ENCODE results near the gene HAGHL.

HAGHL gene

DNA sequence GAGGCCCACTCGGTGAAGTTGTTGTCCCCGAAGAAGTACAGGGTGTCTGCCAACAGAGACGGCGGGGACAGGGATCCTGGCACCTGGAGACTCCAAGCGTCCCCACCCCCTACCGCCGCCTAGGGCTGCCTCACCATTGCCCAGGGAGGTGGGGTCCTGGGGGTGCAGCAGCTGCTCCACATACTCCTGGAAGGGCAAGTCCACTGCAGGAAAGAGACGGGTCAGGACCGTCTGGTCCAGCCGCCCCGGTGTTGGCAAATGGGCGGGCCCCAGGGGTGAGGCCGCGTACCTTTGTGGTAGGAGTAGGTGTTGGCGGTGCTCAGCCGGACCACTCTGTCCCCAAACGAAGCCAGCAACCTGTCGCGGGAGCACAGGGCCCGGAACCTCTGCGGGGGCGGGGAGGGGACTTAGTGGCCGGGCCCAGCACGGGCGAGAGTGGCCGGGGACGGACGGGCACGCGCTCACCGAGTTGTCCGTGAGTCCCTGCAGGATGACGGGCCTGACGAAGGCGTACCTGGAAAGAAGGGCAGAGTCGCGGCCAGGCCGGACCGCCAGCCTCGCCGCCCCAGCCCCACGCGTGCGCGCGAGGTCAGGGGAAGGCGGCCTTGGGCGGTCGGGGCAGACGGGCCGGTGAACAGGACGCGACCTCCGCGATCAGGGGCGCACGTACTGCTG, 43.4 kb upstream of the HAGHL start:
- Histone ChIP-seq H3K36me3 (replicated peaks) (peaks cover 25% of the 10 kb centered on the region), H3K4me3 (ENCODE audit: low read depth, low read length) (peak overlapping the region; percentile 60), H3K27me3 (replicated peaks) (no peaks in the 10 kb centered on the region), H3K27ac (peak overlapping the region; percentile 24)
- no peak for DNase-seq
- in situ Hi-C loops (cut with HindIII; ENCODE audit: low pct_ligation_motif_present, low sequenced_read_pairs), result no loop called here
- TF ChIP-seq, protein P1, sequence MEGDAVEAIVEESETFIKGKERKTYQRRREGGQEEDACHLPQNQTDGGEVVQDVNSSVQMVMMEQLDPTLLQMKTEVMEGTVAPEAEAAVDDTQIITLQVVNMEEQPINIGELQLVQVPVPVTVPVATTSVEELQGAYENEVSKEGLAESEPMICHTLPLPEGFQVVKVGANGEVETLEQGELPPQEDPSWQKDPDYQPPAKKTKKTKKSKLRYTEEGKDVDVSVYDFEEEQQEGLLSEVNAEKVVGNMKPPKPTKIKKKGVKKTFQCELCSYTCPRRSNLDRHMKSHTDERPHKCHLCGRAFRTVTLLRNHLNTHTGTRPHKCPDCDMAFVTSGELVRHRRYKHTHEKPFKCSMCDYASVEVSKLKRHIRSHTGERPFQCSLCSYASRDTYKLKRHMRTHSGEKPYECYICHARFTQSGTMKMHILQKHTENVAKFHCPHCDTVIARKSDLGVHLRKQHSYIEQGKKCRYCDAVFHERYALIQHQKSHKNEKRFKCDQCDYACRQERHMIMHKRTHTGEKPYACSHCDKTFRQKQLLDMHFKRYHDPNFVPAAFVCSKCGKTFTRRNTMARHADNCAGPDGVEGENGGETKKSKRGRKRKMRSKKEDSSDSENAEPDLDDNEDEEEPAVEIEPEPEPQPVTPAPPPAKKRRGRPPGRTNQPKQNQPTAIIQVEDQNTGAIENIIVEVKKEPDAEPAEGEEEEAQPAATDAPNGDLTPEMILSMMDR (IDR thresholded peaks at IDR 0.05; ENCODE audit: low read depth, low read length, missing control alignments), result no peak

DNA sequence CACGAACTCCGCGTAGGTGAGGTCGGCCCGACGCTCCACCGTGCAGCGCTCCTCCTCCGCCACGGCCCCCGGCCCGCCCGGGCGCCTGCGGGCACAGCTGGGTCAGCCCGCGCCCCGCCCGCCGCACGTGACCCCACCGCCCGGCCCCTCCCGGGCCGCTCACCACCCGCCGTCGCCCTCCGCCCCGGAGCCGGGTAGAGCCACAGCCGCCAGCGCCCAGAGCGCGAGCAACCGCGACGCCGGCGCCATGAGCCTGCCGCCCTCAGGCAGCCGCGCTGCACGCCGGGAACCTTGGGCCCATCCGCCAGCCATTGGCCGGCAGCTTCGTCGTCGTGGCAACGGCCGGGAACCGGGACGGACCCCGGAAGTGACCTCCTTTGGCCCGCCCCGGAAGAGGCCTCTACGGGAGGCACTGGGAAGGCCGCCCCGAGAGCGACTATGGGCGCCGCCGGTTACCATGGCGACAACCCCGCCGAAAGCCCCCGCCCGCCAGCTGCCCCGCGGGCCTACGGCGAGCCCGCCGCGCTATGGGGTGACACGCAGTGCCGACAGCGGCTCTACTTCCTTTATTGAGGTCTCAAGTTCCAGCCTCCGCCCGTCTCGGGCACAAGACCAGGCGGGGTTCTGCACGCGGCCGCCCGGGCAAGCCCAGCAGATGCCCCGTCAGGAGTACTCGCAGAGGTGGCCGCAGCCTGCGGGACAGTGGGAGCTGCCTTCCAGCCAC, 42.7 kb upstream of the HAGHL start, which contains the start of gene JMJD8:
JMJD8 (minus strand) TSS at position 264 of the 724 bp plus-strand sequence; CDS start at position 249, 15 bp downstream.
- TF ChIP-seq, protein P1 (IDR thresholded peaks at IDR 0.05; ENCODE audit: low read depth, low read length, missing control alignments), result no peak
- no peaks in the 10 kb centered on the region for H3K27me3 ChIP-seq (replicated peaks)
- peak within 1 kb of the TSS; percentile 24 for H3K27ac ChIP-seq
- in situ Hi-C loops (cut with HindIII; ENCODE audit: low pct_ligation_motif_present, low sequenced_read_pairs), result no loop called here
- DNase-seq, result peak; percentile 89
- H3K4me3 ChIP-seq (ENCODE audit: low read depth, low read length), result peak within 1 kb of the TSS; percentile 60
- peaks cover 25% of the 10 kb centered on the region for H3K36me3 ChIP-seq (replicated peaks)

DNA sequence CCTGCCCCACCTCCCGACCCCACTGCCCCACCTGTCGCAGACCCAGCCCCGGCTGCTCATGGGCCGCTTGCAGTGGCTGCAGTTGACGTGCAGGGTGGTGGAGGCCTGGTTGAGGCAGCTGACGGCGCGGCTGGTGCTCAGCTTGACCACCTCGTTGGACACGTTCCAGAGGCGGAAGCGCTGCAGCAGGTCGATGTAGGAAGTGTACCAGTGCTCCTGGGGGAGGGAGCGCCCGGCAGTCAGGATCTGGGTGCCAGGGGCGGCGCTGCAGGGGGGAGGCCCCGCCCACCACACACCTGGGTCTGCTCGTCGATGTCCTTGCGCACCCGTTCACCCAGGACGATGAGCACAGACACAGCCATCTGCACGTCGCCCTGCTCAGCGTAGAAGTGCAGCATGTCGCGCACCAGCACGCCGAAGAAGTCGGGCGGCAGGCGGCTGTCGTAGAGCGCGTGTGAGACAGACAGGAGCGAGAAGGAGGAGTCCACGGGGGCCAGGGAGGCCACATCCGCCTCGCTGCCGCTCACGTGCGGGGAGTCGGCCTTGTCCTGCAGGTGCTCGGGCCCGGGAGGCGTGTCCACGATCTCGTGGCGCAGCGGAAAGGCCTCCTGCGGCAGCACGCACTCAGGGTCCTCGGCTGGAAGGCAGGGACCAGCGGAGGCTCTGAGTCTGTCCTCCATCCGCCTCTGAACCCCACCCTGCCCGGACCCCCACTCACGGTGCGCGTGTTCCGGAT, 41.8 kb upstream of the HAGHL start:
- Histone ChIP-seq H3K27ac (no peak overlapping the region), H3K27me3 (replicated peaks) (no peaks in the 10 kb centered on the region), H3K36me3 (replicated peaks) (peaks cover 25% of the 10 kb centered on the region), H3K4me3 (ENCODE audit: low read depth, low read length) (no peak overlapping the region)
- TF ChIP-seq, protein P1 (IDR thresholded peaks at IDR 0.05; ENCODE audit: low read depth, low read length, missing control alignments), result no peak
- DNase-seq, result no peak
- in situ Hi-C loops (cut with HindIII; ENCODE audit: low pct_ligation_motif_present, low sequenced_read_pairs), result no loop called here

DNA sequence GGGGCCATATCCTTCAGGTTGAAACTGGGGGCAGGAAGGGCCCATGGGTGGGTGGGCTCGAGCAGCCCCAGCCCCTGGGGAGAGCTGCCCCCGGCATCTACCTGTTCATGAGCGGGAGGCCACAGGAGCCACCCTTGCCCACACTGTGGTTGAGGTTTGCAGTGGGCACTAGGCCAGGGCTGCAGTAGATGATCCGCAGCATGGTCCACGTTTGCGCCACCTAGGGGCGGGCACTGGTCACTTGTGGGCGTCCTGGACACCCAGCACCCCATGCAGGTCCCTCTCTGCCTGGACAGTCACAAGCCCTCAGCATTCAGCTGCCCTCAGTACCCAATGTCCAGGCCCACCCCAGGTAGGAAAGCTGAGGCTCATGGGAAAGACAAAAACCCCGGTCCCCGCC, 40.9 kb upstream of the HAGHL start:
- peaks cover 25% of the 10 kb centered on the region for H3K36me3 ChIP-seq (replicated peaks)
- no peak for DNase-seq
- H3K27ac ChIP-seq, result no peak overlapping the region
- no peak overlapping the region for H3K4me3 ChIP-seq (ENCODE audit: low read depth, low read length)
- H3K27me3 ChIP-seq (replicated peaks), result no peaks in the 10 kb centered on the region
- in situ Hi-C loops (cut with HindIII; ENCODE audit: low pct_ligation_motif_present, low sequenced_read_pairs), result no loop called here
- TF ChIP-seq, protein P1 (IDR thresholded peaks at IDR 0.05; ENCODE audit: low read depth, low read length, missing control alignments), result peak; percentile 61

DNA sequence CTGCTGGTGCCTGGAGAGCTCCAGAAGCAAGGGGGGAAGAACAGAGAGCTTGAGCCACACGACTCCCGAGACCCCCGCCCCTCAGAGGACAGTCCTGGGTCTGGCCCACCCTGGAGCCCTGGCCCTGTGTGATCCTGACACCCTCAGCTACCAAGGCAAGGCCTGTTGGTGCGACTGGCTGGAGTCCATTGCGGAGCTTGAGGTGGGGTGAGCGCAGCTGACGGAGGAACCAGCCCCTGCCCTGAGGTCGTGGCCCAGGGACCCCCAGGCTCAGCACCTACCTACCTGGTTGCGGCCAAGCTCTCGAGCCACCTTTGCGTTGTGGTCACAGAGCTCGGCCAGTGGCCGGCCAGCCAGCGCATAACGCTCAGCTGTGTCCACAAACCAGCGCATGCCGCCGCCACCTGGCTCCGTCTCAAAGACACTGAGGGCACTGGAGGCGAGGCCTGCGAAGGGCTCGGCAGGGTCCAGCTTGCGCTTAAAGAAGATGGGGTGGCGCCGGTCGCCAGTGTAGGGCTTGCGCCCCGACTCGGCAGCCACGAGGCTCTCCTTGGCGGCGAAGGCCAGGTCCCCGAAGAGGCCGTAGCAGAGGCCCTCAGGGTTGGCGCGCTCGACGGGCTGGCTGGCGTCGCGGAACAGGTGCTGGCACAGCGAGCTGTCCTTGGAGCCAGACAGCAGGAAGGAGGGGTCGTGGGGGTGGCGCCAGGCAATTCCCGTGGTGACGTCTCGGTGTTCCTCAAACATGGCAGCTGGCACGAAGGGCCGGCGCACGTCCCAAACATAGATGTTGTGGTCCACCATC, 40.2 kb upstream of the HAGHL start:
- TF ChIP-seq, protein P1 (IDR thresholded peaks at IDR 0.05; ENCODE audit: low read depth, low read length, missing control alignments), result no peak
- Histone ChIP-seq H3K27ac (no peak overlapping the region), H3K36me3 (replicated peaks) (peaks cover 23% of the 10 kb centered on the region), H3K27me3 (replicated peaks) (no peaks in the 10 kb centered on the region), H3K4me3 (ENCODE audit: low read depth, low read length) (no peak overlapping the region)
- in situ Hi-C loops (cut with HindIII; ENCODE audit: low pct_ligation_motif_present, low sequenced_read_pairs), result no loop called here
- no peak for DNase-seq

All from brain microvascular endothelial cell (primary cell).